Hematopoietic multipotent progenitor cell treated with erythropoietin and hydrocortisone succinate and interleukin-3 and kit ligand, for 6 days (in vitro differentiated cells): ENCODE data around the gene EIF4H.

Experiments used
- DNase-seq: peaks from one replicate; pipeline ENCODE4 v3.0.0-alpha.2; 2015

Gene EIF4H

DNA sequence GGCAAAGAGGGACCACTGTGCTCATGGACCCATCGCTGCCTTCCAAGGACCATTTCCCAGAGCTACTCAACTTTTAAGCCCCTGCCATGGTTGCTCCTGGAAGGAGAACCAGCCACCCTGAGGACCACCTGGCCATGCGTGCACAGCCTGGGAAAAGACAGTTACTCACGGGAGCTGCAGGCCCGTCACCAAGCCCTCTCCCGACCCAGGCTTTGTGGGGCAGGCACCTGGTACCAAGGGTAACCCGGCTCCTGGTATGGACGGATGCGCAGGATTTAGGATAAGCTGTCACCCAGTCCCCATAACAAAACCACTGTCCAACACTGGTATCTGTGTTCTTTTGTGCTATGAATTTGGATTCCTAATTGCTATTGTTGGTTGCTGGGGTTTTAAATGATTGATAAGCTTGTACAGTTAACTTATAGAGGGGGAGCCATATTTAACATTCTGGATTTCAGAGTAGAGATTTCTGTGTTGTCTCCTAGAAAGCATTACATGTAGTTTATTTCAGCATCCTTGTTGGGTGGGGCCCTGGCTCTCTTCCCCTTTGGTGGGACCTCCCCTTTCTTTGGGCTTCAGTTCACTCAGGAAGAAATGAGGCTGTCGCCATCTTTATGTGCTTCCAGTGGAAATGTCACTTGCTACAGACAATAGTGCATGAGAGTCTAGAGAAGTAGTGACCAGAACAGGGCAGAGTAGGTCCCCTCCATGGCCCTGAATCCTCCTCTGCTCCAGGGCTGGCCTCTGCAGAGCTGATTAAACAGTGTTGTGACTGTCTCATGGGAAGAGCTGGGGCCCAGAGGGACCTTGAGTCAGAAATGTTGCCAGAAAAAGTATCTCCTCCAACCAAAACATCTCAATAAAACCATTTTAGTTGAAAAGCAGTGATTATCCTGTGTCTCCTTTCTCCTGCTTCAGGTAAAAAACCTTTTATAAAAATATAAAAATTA lies 55.1 kb downstream of the EIF4H start:
- DNase-seq, result no peak

DNA sequence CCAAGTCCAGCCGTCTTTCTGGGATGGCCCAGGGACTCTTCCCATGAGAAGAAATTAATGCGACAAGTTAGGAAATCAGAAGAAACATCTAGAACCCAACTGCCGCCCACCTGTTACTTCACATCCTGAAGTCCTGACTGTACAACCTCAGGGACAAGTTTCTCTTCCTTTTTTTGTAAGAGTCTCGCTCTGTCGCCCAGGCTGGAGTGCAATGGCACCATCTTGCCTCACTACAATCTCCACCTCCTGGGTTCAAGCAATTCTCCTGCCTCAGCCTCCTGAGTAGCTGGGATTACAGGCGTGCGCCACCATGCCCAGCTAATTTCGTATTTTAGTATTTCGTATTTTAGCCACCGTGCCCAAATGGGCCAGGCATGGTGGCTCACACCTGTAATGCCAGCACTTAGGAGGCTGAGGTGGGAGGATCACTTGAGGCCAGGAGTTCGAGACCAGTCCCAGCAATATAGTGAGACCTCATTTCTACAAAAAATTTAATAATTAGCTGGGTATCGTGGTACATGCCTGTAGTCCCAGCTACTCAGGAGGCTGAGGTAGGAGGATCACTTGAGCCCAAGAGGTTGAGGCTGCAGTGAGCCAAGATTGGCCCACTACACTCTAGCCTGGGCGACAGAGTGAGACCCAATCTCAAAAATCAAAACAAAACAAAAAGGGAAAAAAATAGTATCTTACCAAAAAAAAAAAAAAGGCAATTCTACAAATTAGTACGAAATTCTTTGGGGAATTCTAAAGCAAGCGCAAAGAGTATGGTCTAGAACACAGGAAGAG lies 56.5 kb downstream of the EIF4H start:
- no peak for DNase-seq

DNA sequence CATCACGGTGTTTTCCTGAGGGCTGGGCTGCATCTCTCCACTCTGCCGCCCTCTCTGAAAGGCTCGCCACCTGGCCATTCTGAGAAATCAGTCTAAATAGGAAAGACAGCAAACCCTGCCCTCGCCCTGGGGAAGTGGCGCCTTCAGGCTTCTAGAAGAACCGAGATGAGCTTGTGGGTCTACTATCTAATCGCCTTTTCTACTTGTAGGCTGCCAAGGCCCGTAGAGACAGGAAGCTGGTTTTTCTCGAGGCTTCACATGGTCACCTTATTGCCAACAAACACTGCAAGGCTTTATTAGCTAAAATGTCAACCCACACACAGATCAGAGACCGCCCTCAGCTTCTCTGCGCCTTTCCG lies 57.1 kb downstream of the EIF4H start:
- DNase-seq, result peak; percentile 27

DNA sequence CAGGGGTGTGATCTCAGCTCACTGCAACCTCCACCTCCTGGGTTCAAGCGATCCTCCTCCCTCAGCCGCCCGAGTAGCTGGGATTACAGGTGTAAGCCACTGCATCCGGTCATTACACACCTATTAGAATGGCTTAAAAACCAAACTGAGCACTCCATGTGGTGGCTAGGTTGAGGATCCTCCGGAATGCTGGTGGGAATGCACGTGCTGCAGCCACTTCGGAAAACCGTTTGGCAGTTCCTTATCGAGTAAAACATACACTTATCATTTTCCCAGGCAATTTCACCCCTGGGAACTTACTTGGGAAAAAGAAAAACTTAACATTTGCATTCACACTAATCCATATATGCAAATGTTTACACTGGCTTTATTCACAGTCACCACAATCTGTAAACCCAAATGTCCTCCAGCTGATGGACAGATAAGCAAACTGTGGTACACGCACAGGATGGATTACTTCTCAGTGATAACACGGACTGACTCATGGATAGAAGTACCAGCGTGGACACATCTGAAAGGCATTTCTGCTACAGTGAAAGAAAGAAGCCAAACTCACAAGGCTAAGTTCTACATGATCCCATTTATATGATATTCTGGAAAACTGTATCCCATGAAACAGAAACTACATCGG lies 59.6 kb downstream of the EIF4H start:
- peak; percentile 70 for DNase-seq

DNA sequence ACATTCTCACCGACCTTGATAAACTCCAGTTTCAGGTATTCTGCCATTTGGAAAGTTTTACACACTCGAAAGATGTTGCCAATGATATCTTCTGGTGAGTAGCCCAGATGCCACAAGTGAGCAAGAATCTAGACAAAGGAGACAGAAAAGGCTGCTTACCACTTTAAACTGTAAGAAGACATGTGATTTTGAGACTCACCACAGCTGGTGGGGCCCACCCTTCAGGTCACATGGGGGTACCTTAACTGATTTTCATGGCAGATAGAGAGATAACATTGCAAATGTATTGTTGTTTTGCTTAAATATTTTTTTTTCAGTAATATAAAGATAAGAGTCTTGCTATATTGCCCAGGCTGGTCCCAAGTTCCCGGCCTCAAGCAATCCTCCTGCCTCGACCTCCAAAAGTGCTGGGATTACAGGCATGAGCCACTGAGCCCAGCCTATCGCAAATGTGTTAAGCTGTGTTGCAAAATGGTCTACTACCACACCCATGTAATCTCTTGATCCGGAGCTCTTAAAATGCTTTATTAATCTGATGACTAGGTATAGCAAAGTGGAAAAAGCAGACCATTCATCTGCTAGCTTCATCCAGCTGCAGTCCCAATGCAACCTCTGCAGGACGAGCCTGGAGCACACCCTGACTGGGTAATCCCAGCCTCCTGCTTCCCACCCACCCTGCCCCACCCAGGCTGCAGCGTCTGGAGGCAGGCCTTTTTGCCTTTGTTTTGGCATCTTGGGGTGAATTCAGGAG lies 61.5 kb downstream of the EIF4H start:
- peak; percentile 54 for DNase-seq

DNA sequence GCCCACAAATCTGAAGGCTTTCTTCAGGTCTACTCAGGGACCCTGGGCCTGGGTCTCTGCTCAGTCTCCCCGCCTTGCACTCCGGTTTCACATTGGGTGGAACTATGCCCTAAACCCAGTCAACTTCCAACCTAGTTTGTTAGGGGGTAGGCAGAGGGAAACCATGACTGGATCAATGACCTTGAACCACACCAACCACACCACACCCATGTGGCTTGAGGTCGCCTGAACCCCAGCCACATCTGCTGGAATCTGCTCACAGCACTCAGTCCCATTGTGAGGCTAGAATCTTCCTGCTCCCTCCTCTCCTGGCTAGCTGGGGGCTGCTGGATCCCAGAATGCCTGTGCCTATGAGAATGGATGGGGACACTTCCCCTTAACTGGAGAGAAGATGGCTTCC lies 62.1 kb downstream of the EIF4H start:
- DNase-seq, result peak; percentile 54

DNA sequence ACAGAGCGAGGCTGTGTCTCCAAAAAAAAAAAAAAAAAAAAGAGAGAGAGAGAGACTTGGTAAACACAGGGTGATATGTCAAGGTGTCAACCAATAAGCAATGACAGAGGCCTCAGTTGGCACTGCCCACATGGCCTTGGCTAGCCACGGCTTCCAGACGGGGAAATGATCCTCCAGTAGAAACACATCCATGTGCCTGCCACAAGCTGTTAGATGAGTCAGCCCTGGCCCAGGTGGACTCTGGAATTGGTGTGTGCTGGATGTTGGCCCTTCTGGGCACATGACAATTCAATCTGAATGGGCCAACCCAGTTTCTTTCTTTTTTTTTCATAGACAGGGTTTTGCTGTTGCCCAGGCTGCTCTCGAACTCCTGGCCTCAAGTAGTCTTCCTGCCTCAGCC lies 66.3 kb downstream of the EIF4H start:
- DNase-seq, result no peak

DNA sequence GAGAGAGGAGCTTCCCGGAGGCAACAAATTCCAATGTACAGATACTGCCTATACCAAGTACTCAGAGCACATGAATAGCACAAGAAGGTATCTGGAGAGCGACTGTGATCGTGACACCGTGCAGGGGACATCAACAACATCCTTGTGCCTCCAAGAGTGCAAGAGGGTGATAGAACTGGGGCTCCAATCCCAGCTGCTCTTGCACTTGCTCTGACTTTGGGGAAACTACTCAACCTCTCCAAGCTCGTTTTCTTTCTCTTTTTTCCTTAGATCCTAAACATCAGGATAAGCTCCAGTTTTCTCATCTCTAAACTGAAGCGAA lies 67.9 kb downstream of the EIF4H start:
- no peak for DNase-seq

DNA sequence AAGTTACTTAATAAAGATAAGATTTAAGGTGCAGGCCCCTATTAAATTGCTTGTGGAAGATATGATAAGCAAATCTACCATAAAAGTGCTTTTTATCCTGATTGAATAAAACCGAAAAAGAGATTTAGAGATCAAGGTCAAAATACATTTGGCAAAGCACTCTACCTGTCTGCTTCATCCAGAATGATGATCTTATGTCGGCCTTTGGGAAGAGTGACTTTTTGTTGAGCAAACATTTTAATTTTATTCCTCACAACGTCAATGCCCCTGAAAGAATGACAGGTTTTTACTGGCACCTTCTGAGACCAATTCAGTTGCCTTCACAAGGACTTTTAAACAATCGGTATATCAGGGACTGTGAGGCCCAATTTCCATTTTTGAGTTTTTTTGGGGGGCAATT lies 72.3 kb downstream of the EIF4H start:
- no peak for DNase-seq
